HepG2 (cell line): ENCODE results near the gene GINS2. TPM values are rescaled to one million over a fixed set of nuclear protein-coding genes. Genes with fewer than 3 reads are reported as not detected.

Experiments
- DBP ChIP-seq: sonication (generic); formaldehyde crosslinking; IDR thresholded peaks from 2 replicates; pipeline ENCODE4 v1.4.0; 2020; ENCODE audit warnings: missing genetic modification reagents; ENCODE audit errors: not compliant biosample characterization
- EHMT2 ChIP-seq: fragments of 200-600 bp; sonication (generic); IDR thresholded peaks from 2 replicates; pipeline ENCODE4 v1.7.0; 2017; ENCODE audit warnings: antibody characterized with exemption, low read depth, low read length, borderline replicate concordance
- FOXJ3 ChIP-seq: sonication (generic); formaldehyde crosslinking; IDR thresholded peaks from 2 replicates; pipeline ENCODE4 v1.4.0; 2020; ENCODE audit warnings: missing genetic modification reagents, mild to moderate bottlenecking, borderline replicate concordance
- HNRNPH1 ChIP-seq: fragments of 200-400 bp; formaldehyde crosslinking; optimal IDR thresholded peaks from 2 replicates; pipeline ENCODE3; 2017; ENCODE audit warnings: mild to moderate bottlenecking, low read depth, low read length
- IKZF5 ChIP-seq: IDR thresholded peaks from 2 replicates; pipeline ENCODE4 v1.6.1; 2018; ENCODE audit warnings: missing genetic modification reagents, mild to moderate bottlenecking, missing compliant biosample characterization
- MTA3 ChIP-seq: sonication (generic); formaldehyde crosslinking; IDR thresholded peaks from 2 replicates; pipeline ENCODE4 v1.4.0; 2020; ENCODE audit warnings: missing genetic modification reagents
- ONECUT2 ChIP-seq: sonication (generic); formaldehyde crosslinking; IDR thresholded peaks from 2 replicates; pipeline ENCODE4 v1.4.0; 2020; ENCODE audit warnings: missing genetic modification reagents
- RERE ChIP-seq: IDR thresholded peaks from 2 replicates; pipeline ENCODE4 v1.6.1; 2016; ENCODE audit warnings: low read depth, missing genetic modification reagents, missing compliant biosample characterization
- SIX4 ChIP-seq: sonication (generic); formaldehyde crosslinking; IDR thresholded peaks from 2 replicates; pipeline ENCODE4 v1.4.0; 2020; ENCODE audit warnings: missing genetic modification reagents
- SOX5 ChIP-seq: IDR thresholded peaks from 2 replicates; pipeline ENCODE4 v1.6.1; 2016; ENCODE audit warnings: borderline replicate concordance
- THAP8 ChIP-seq: sonication (generic); formaldehyde crosslinking; IDR thresholded peaks from 2 replicates; pipeline ENCODE4 v1.5.1; 2020; ENCODE audit warnings: missing genetic modification reagents, mild to moderate bottlenecking, borderline replicate concordance
- YEATS4 ChIP-seq: sonication (generic); formaldehyde crosslinking; IDR thresholded peaks from 2 replicates; pipeline ENCODE4 v1.4.0; 2020; ENCODE audit warnings: missing genetic modification reagents, borderline replicate concordance
- ZBTB33 ChIP-seq: sonication (generic); formaldehyde crosslinking; IDR thresholded peaks from 2 replicates; pipeline ENCODE4 v1.4.0; 2020; ENCODE audit warnings: missing genetic modification reagents
- ZBTB7B ChIP-seq: sonication (generic); formaldehyde crosslinking; IDR thresholded peaks from 2 replicates; pipeline ENCODE4 v1.4.0; 2020; ENCODE audit warnings: missing genetic modification reagents
- ZIK1 ChIP-seq: sonication (generic); formaldehyde crosslinking; IDR thresholded peaks from 2 replicates; pipeline ENCODE4 v1.5.0; 2020; ENCODE audit warnings: mild to moderate bottlenecking, low read depth, missing genetic modification reagents, borderline replicate concordance
- ZNF672 ChIP-seq: sonication (generic); formaldehyde crosslinking; IDR thresholded peaks from 2 replicates; pipeline ENCODE4 v1.8.1; 2022; ENCODE audit warnings: missing genetic modification reagents
- ZNF703 ChIP-seq: sonication (generic); formaldehyde crosslinking; IDR thresholded peaks from 2 replicates; pipeline ENCODE4 v1.5.1; 2020; ENCODE audit warnings: missing genetic modification reagents, mild to moderate bottlenecking, moderate library complexity, borderline replicate concordance
- ZNF772 ChIP-seq: sonication (generic); formaldehyde crosslinking; IDR thresholded peaks from 2 replicates; pipeline ENCODE4 v1.5.0; 2020; ENCODE audit warnings: mild to moderate bottlenecking, missing genetic modification reagents
- ZNF83 ChIP-seq: sonication (generic); formaldehyde crosslinking; IDR thresholded peaks from 2 replicates; pipeline ENCODE4 v1.4.0; 2020; ENCODE audit warnings: missing genetic modification reagents, mild to moderate bottlenecking, borderline replicate concordance
- ZNF850 ChIP-seq: sonication (generic); formaldehyde crosslinking; conservative IDR thresholded peaks from 2 replicates; pipeline ENCODE4 v1.9.0; 2021; ENCODE audit warnings: mild to moderate bottlenecking, missing genetic modification reagents
- polyA plus RNA-seq, 8 experiments: library from polyadenylated mRNA; depleted of rRNA in 3 of 8; stranded (reverse) in 7 of 8; unstranded in 1 of 8; fragments of >200 nt; fragmentation: Illumina TruSeq in 4 of 8; extraction: Trizol in 4 of 8; gene quantifications; 2 replicates each; pipeline versions ENCODE4 v1.2.1 to v1.2.3, GENCODE V29; 2011 to 2016; ENCODE audit warnings: low read depth in 4 of 8, missing spikeins in 1 of 8, mixed read lengths in 1 of 8; ENCODE audit not compliant: insufficient read depth in 1 of 8
- total RNA-seq, 5 experiments: library from RNA; depleted of rRNA; stranded (reverse); fragments of >200 nt; fragmentation: Illumina TruSeq; extraction: Trizol; gene quantifications; 2 replicates each; pipeline ENCODE4 v1.2.3, GENCODE V29; 2016; ENCODE audit warnings: low read depth in 1 of 5

Gene GINS2
- total and polyA plus RNA-seq, 2 of the 13 experiments (the other 11 are each of a cell fraction or from before 2014, with no cell fraction given) = 10.6 to 48.3 TPM

GRCh38 chr16:85688586-85689284, at the start of gene GINS2 (continued):
- TF ChIP-seq THAP8 (CRISPR knock-in tag) (no peak), FOXJ3 (peak; percentile 44; the same call in 1 of the 2 replicates), HNRNPH1 (no peak), ZNF772 (CRISPR knock-in tag) (peak; percentile 88), SOX5 (no peak), MTA3 (CRISPR knock-in tag) (no peak), ZBTB33 (CRISPR knock-in tag) (no peak; the same call in 1 of the 2 replicates), SIX4 (peak; percentile 56; the same call in 1 of the 2 replicates), ZNF850 (CRISPR knock-in tag) (no peak), ZNF703 (CRISPR knock-in tag) (no peak), ONECUT2 (CRISPR knock-in tag) (peak; percentile 77), ZNF672 (CRISPR knock-in tag) (no peak), RERE (CRISPR knock-in tag) (no peak), DBP (CRISPR knock-in tag) (no peak), ZBTB7B (CRISPR knock-in tag) (0 out of 2 replicates have a peak, but pooled peaks have one; percentile 44), ZIK1 (CRISPR knock-in tag) (peak; percentile 22; the same call in 1 of the 2 replicates), IKZF5 (CRISPR knock-in tag) (no peak), ZNF83 (CRISPR knock-in tag) (no peak), YEATS4 (peak; percentile 90), EHMT2 (no peak)
